Smooth muscle cell (in vitro differentiated cells): ENCODE measurements around the gene ZNF496. TPM values are rescaled to one million over a fixed set of nuclear protein-coding genes. Genes with fewer than 3 reads are reported as not detected.
"Not testable (repeated sequence)": the region's sequence is repeated elsewhere in the genome, so short reads cannot be mapped to it uniquely, and the experiment has no call there.

ENCODE experiments used
- DNase-seq: peaks from one replicate; lab custom pipeline; 2025; ENCODE audit not compliant: unreplicated experiment; lab: John Stamatoyannopoulos, UW
- H2AFZ ChIP-seq: fragments of 200-600 bp; sonication (generic); 2 replicates; pipeline ENCODE4 v1.6.0; 2016; ENCODE audit warnings: antibody characterized with exemption, low read depth, mild to moderate bottlenecking
- H3F3A ChIP-seq: fragments of 200-600 bp; sonication (generic); 2 replicates; pipeline ENCODE4 v1.6.0; 2017; ENCODE audit warnings: antibody characterized with exemption, low read depth
- H3K27ac ChIP-seq: fragments of 200-600 bp; sonication (generic); 2 replicates; pipeline ENCODE4 v1.5.1; 2016; ENCODE audit warnings: low read depth, mild to moderate bottlenecking
- H3K27me3 ChIP-seq: fragments of 200-600 bp; sonication (generic); 2 replicates; pipeline ENCODE4 v1.6.1; 2016; ENCODE audit warnings: low read depth, mild to moderate bottlenecking
- H3K36me3 ChIP-seq: fragments of 200-600 bp; sonication (generic); 2 replicates; pipeline ENCODE4 v1.5.1; 2016; ENCODE audit warnings: low read depth
- H3K4me1 ChIP-seq: fragments of 200-600 bp; sonication (generic); 2 replicates; pipeline ENCODE4 v1.5.1; 2016; ENCODE audit warnings: low read depth
- H3K4me2 ChIP-seq: fragments of 200-600 bp; sonication (generic); 2 replicates; pipeline ENCODE4 v1.6.0; 2016; ENCODE audit warnings: mild to moderate bottlenecking
- H3K4me3 ChIP-seq: fragments of 200-600 bp; sonication (generic); 2 replicates; pipeline ENCODE4 v1.5.1; 2016; ENCODE audit warnings: mild to moderate bottlenecking
- H3K79me2 ChIP-seq: fragments of 200-600 bp; sonication (generic); 2 replicates; pipeline ENCODE4 v1.6.0; 2016; ENCODE audit warnings: low read depth, mild to moderate bottlenecking
- H3K9ac ChIP-seq: fragments of 200-600 bp; sonication (generic); 2 replicates; pipeline ENCODE4 v1.6.0; 2016; ENCODE audit warnings: low read depth
- H3K9me3 ChIP-seq: fragments of 200-600 bp; sonication (generic); replicated peaks from 2 replicates; pipeline ENCODE4 v1.5.1; 2016; ENCODE audit warnings: low read depth
- H4K20me1 ChIP-seq: fragments of 200-600 bp; sonication (generic); 2 replicates; pipeline ENCODE4 v1.6.0; 2016; ENCODE audit warnings: low read depth
- CTCF ChIP-seq: fragments of 200-600 bp; sonication (generic); IDR thresholded peaks from 2 replicates; pipeline ENCODE4 v1.5.1; 2017; ENCODE audit warnings: borderline replicate concordance, mild to moderate bottlenecking, antibody characterized with exemption; ENCODE audit not compliant: insufficient read depth, poor library complexity, severe bottlenecking
- WGBS: methylation state at CpG from one replicate; pipeline ENCODE4 v1.1.7; 2016; ENCODE audit warnings: low lambda C conversion rate; 5-methylcytosine and 5-hydroxymethylcytosine counted together
- polyA plus RNA-seq: library from polyadenylated mRNA; unstranded; fragments of >200 nt; fragmentation: Nextera tagmentation; extraction: Ambion mirVana; gene quantifications from 2 replicates; pipeline ENCODE4 v1.2.1, GENCODE V29; 2016
- total RNA-seq: library from RNA; depleted of rRNA; stranded (reverse); fragments of >200 nt; gene quantifications from 2 replicates; pipeline ENCODE4 v1.2.3, GENCODE V29; 2014

ZNF496 gene
- total and polyA plus RNA-seq, 2 experiments from 2014 or later, result 14.8 to 37.0 TPM

- Histone ChIP-seq H4K20me1 (no peaks in the 10 kb centered on the region), H3K27me3 (no peaks in the 10 kb centered on the region), H3K9me3 (no peaks in the 10 kb centered on the region), H3K36me3 (no peaks in the 10 kb centered on the region), H3K9ac (no peak overlapping the region), H3K27ac (peak overlapping the region; percentile 90), H3K79me2 (no peaks in the 10 kb centered on the region), H3K4me1 (peaks cover 16% of the 10 kb centered on the region), H3F3A (peaks cover 16% of the 10 kb centered on the region), H3K4me2 (peak overlapping the region; percentile 7), H3K4me3 (no peak overlapping the region), H2AFZ (no peak overlapping the region)
- TF ChIP-seq CTCF, result no peak
- no peak for DNase-seq
- 89% methylated on average over 6 of the region's 6 CpGs for WGBS
Observed at GRCh38 chr1:247359559-247359958, 27.9 kb upstream of the ZNF496 start.

GRCh38 chr1:247358920-247359319 is 27.3 kb upstream of the ZNF496 start:
- Histone ChIP-seq H3K4me3 (no peak overlapping the region), H3K79me2 (no peaks in the 10 kb centered on the region), H3K4me1 (peaks cover 16% of the 10 kb centered on the region), H3K27ac (peak overlapping the region; percentile 90), H3F3A (peaks cover 16% of the 10 kb centered on the region), H3K27me3 (no peaks in the 10 kb centered on the region), H3K36me3 (no peaks in the 10 kb centered on the region), H2AFZ (no peak overlapping the region), H3K4me2 (no peak overlapping the region), H3K9ac (no peak overlapping the region), H3K9me3 (no peaks in the 10 kb centered on the region), H4K20me1 (no peaks in the 10 kb centered on the region)
- TF ChIP-seq CTCF, result no peak
- 51% methylated on average over 5 of the region's 5 CpGs for WGBS
- no peak for DNase-seq

GRCh38 chr1:247357781-247358211 is 26.1 kb upstream of the ZNF496 start:
- TF ChIP-seq CTCF, result no peak
- peaks cover 16% of the 10 kb centered on the region for H3F3A ChIP-seq
- H3K27me3 ChIP-seq, result no peaks in the 10 kb centered on the region
- no peak overlapping the region for H3K4me3 ChIP-seq
- H3K79me2 ChIP-seq, result no peaks in the 10 kb centered on the region
- H3K36me3 ChIP-seq, result no peaks in the 10 kb centered on the region
- DNase-seq, result no peak
- peak overlapping the region; percentile 55 for H3K4me2 ChIP-seq
- H4K20me1 ChIP-seq, result no peaks in the 10 kb centered on the region
- H3K9me3 ChIP-seq, result no peaks in the 10 kb centered on the region
- H3K4me1 ChIP-seq, result peaks cover 16% of the 10 kb centered on the region
- no peak overlapping the region for H3K9ac ChIP-seq
- peak overlapping the region; percentile 91 for H3K27ac ChIP-seq
- H2AFZ ChIP-seq, result no peak overlapping the region
- 53% methylated on average over 6 of the region's 6 CpGs for WGBS

GRCh38 chr1:247357052-247357780 is 25.5 kb upstream of the ZNF496 start:
- H3K27me3 ChIP-seq, result no peaks in the 10 kb centered on the region
- H3K4me2 ChIP-seq, result peak overlapping the region; percentile 55
- no peaks in the 10 kb centered on the region for H3K79me2 ChIP-seq
- H3K27ac ChIP-seq, result peak overlapping the region; percentile 91
- no peaks in the 10 kb centered on the region for H3K9me3 ChIP-seq
- no peaks in the 10 kb centered on the region for H4K20me1 ChIP-seq
- peak overlapping the region; percentile 54 for H3K9ac ChIP-seq
- WGBS, result 19% methylated on average over 7 of the region's 7 CpGs
- no peak overlapping the region for H3K4me3 ChIP-seq
- H3K4me1 ChIP-seq, result peaks cover 16% of the 10 kb centered on the region
- DNase-seq, result no peak
- H2AFZ ChIP-seq, result no peak overlapping the region
- no peak for TF ChIP-seq CTCF
- H3K36me3 ChIP-seq, result no peaks in the 10 kb centered on the region
- H3F3A ChIP-seq, result peaks cover 16% of the 10 kb centered on the region

- not testable (repeated sequence) for H2AFZ ChIP-seq, H3F3A ChIP-seq, H3K36me3 ChIP-seq, H3K4me2 ChIP-seq, H3K27ac ChIP-seq, H3K9ac ChIP-seq, H3K4me1 ChIP-seq, H4K20me1 ChIP-seq, H3K79me2 ChIP-seq, H3K27me3 ChIP-seq, H3K9me3 ChIP-seq, H3K4me3 ChIP-seq, DNase-seq
- 62% methylated on average over 1 of the region's 1 CpG for WGBS
Observed at GRCh38 chr1:247355160-247355559, 23.5 kb upstream of the ZNF496 start.
